K562 (cell line): ENCODE data around the gene AUNIP. TPM values are rescaled to one million over a fixed set of nuclear protein-coding genes. Genes with fewer than 3 reads are reported as not detected.
A peak's percentile ranks its signal among the peaks of the same experiment; 100 is the strongest.

Source experiments
- ATAC-seq: fragments of 200-7000 bp; cut with Tn5 transposase; 3 replicates; pipeline ENCODE4 v1.9.1; 2020; ENCODE audit warnings: moderate library complexity
- BruUV-seq: library from RNA; stranded (reverse); fragments of 400-500 nt; replicated peaks from 2 replicates; lab custom pipeline; 2021; lab: Mats Ljungman, UMichigan
- CTCF ChIA-PET: fragments of 300-600 bp; formaldehyde crosslinking; extraction: SDS; loops from one replicate; lab custom pipeline; 2021; ENCODE audit warnings: low intra/inter-chr PET ratio; lab: Yijun Ruan, JAX
- POLR2A ChIA-PET: fragments of 300-600, 350-650 bp; sonication (Branson Sonifier 250); formaldehyde crosslinking; extraction: SDS; loops from one replicate; lab custom pipeline; 2021; ENCODE audit warnings: antibody characterized with exemption, inconsistent platforms; lab: Yijun Ruan, JAX
- DNase-seq, 4 experiments: peaks; one replicate each; pipeline versions ENCODE4 v3.0.0 to v3.0.0-alpha.2; 2011 to 2018; ENCODE audit warnings: low spot score in 3 of 4, mixed read lengths in 3 of 4; ENCODE audit errors: extremely low read depth in 1 of 4
- FAIRE-seq: peaks from 2 replicates; lab custom pipeline; 2011; peaks lifted over from hg19 to GRCh38; lab: Jason Lieb, UNC
- H2AFZ ChIP-seq: 2 replicates; pipeline ENCODE4 v1.6.0; 2011; ENCODE audit warnings: low read depth, low read length, control low read depth, inconsistent platforms
- H3K27ac ChIP-seq: fragments of 200-600 bp; 3 replicates; pipeline ENCODE4 v1.8.0; 2011; ENCODE audit warnings: low read depth, mild to moderate bottlenecking, control low read depth, inconsistent platforms, low read length, moderate library complexity, mixed read lengths; ENCODE audit errors: extremely low read depth
- H3K27me3 ChIP-seq, 2 experiments: fragments of 300-600 bp in 1 of 2; 2 replicates in 1 of 2; 3 replicates in 1 of 2; pipeline versions ENCODE4 v1.6.0 to v1.8.0; 2011; ENCODE audit warnings: inconsistent platforms in 2 of 2, low read length in 2 of 2, mild to moderate bottlenecking in 1 of 2, mixed read lengths in 1 of 2, moderate library complexity in 1 of 2; ENCODE audit not compliant: control insufficient read depth in 2 of 2, insufficient read depth in 2 of 2
- H3K36me3 ChIP-seq: fragments of 300-600 bp; 3 replicates; pipeline ENCODE4 v1.8.0; 2011; ENCODE audit warnings: mild to moderate bottlenecking, low read length, inconsistent platforms; ENCODE audit not compliant: control insufficient read depth, insufficient read depth
- H3K4me1 ChIP-seq, 2 experiments: fragments of 200-600 bp in 1 of 2; replicated peaks in 1 of 2; 2 replicates in 1 of 2; 3 replicates in 1 of 2; pipeline versions ENCODE4 v1.5.1 to v1.8.0; 2011; ENCODE audit warnings: inconsistent platforms in 2 of 2, low read length in 2 of 2, mild to moderate bottlenecking in 1 of 2, mixed read lengths in 1 of 2, moderate library complexity in 1 of 2; ENCODE audit not compliant: control insufficient read depth in 2 of 2, insufficient read depth in 2 of 2
- H3K4me2 ChIP-seq: 2 replicates; pipeline ENCODE4 v1.6.1; 2011; ENCODE audit warnings: low read length, control low read depth, inconsistent platforms, mixed read lengths; ENCODE audit not compliant: insufficient read depth
- H3K4me3 ChIP-seq: fragments of 200-600 bp; sonication (generic), shearing (Covaris generic); 2 replicates; pipeline ENCODE4 v1.5.1; 2016; ENCODE audit warnings: control low read depth, inconsistent platforms
- H3K79me2 ChIP-seq: fragments of 200-600 bp; 3 replicates; pipeline ENCODE4 v1.8.0; 2011; ENCODE audit warnings: low read length, inconsistent platforms; ENCODE audit not compliant: control insufficient read depth, insufficient read depth
- H3K9ac ChIP-seq, 2 experiments: 2 replicates each; pipeline versions ENCODE4 v1.6.0 to v1.6.1; 2011; ENCODE audit warnings: low read depth in 2 of 2, low read length in 2 of 2, control low read depth in 1 of 2, inconsistent platforms in 1 of 2, mild to moderate bottlenecking in 1 of 2, mixed read lengths in 1 of 2; ENCODE audit not compliant: insufficient read depth in 1 of 2
- H3K9me1 ChIP-seq: one replicate; pipeline ENCODE4 v1.6.0; 2011; ENCODE audit warnings: inconsistent platforms, mild to moderate bottlenecking, low read length, moderate library complexity; ENCODE audit not compliant: control insufficient read depth, insufficient read depth
- H3K9me3 ChIP-seq: replicated peaks from 2 replicates; pipeline ENCODE4 v1.5.1; 2011; ENCODE audit warnings: low read depth, low read length, inconsistent platforms; ENCODE audit not compliant: control insufficient read depth, insufficient read depth
- H4K20me1 ChIP-seq: replicated peaks from 2 replicates; pipeline ENCODE4 v1.6.1; 2011; ENCODE audit warnings: low read length, inconsistent platforms, mixed read lengths; ENCODE audit not compliant: control insufficient read depth, insufficient read depth
- CTBP1 ChIP-seq: fragments of 450-650 bp; IDR thresholded peaks from 2 replicates; pipeline ENCODE4 v1.6.1; 2016; ENCODE audit warnings: borderline replicate concordance
- POU5F1 ChIP-seq: fragments of 150-350 bp; IDR thresholded peaks from 2 replicates; pipeline ENCODE4 v1.6.1; 2014; ENCODE audit warnings: borderline replicate concordance, low read length, low read depth, mild to moderate bottlenecking; ENCODE audit not compliant: partially characterized antibody
- PRDM10 ChIP-seq: fragments of 450-650 bp; IDR thresholded peaks from 2 replicates; pipeline ENCODE4 v1.6.1; 2018; ENCODE audit not compliant: partially characterized antibody
- ZNF561 ChIP-seq: fragments of 450-650 bp; formaldehyde crosslinking; conservative IDR thresholded peaks from 2 replicates; pipeline ENCODE4 v1.4.0; 2020; ENCODE audit warnings: mild to moderate bottlenecking, moderate library complexity
- WGBS: fragments of 100-300 bp; shearing (Covaris generic); methylation state at CpG from one replicate; pipeline ENCODE4 v1.1.6; 2016; ENCODE audit warnings: low coverage, mixed read lengths; ENCODE audit not compliant: insufficient coverage; ENCODE audit errors: missing lambda C conversion rate; 5-methylcytosine and 5-hydroxymethylcytosine counted together
- in situ Hi-C: fragments of 300-500 bp; cut with MboI; formaldehyde crosslinking; loops from 4 replicates; pipeline ENCODE4 v1.15.0; 2018; ENCODE audit warnings: inconsistent platforms, mixed read lengths
- intact Hi-C: fragments of 100-400 bp; cut with micrococcal nuclease; formaldehyde crosslinking; loops from 2 replicates; pipeline ENCODE4 v1.14.2; 2022
- polyA plus RNA-seq, 8 experiments: library from polyadenylated mRNA; depleted of rRNA in 4 of 8; stranded (reverse) in 5 of 8; unstranded in 3 of 8; fragments of >200 nt; fragmentation: Nextera tagmentation in 2 of 8; fragmentation: Illumina TruSeq in 1 of 8; extraction: Ambion mirVana in 2 of 8; extraction: Trizol in 1 of 8; gene quantifications; 2 replicates each; pipeline versions ENCODE4 v1.2.1 to v1.2.3, GENCODE V29; 2011 to 2014; ENCODE audit warnings: inconsistent platforms in 1 of 8, missing spikeins in 1 of 8
- total RNA-seq, 7 experiments: library from RNA; depleted of rRNA in 6 of 7; stranded (reverse); fragments of >200 nt in 6 of 7; fragmentation: Illumina TruSeq in 2 of 7; extraction: Trizol in 2 of 7; gene quantifications; 2 replicates each; pipeline versions ENCODE4 v1.2.1 to v1.2.3, GENCODE V29; 2011 to 2021; ENCODE audit warnings: low replicate concordance in 1 of 7

AUNIP gene
- total and polyA plus RNA-seq, 9 of the 15 experiments (the other 6 are each of a cell fraction or from before 2014, with no cell fraction given): 12.1 to 53.8 (median 47.1) TPM

- DNase-seq (no peak), FAIRE-seq (no peak), ATAC-seq (no peak)
- in situ Hi-C loops (loop anchor here (5.0 kb wide), 1 partner anchor 184 kb away; no protein-coding TSS in a partner anchor), intact Hi-C loops (loop anchor here (1.0 to 10.0 kb wide), 5 partner anchors 35 to 254 kb away; partner anchors contain the start of gene LDLRAP1)
- BruUV-seq: no TSS peak
- no peak overlapping the region for H3K9ac ChIP-seq
- H3K36me3 ChIP-seq: no peaks in the 10 kb centered on the region
- WGBS: 27% methylated on average over 21 of the region's 22 CpGs
- no peaks in the 10 kb centered on the region for H3K9me1 ChIP-seq
- ChIA-PET CTCF (interaction anchor here (0.8 to 3.3 kb wide), 4 partner anchors 38 to 187 kb away, joined by 4 to 15 read pairs (median 8); no protein-coding TSS in a partner anchor), POLR2A (interaction anchor here (0.6 to 0.8 kb wide), 3 partner anchors 9 to 13 kb away, joined by 3 read pairs; no protein-coding TSS in a partner anchor)
- no peaks in the 10 kb centered on the region for H3K79me2 ChIP-seq
- H4K20me1 ChIP-seq: no peaks in the 10 kb centered on the region
- peak overlapping the region; percentile 65; the same call in 1 of the 2 replicates for H2AFZ ChIP-seq
- no peak overlapping the region for H3K4me2 ChIP-seq
- no peak overlapping the region for H3K4me3 ChIP-seq
- TF ChIP-seq POU5F1 (no peak), CTBP1 (peak; percentile 21; the same call in 1 of the 2 replicates), ZNF561 (CRISPR knock-in tag) (no peak), PRDM10 (peak; percentile 71)
- H3K27ac ChIP-seq: no peak overlapping the region
- no peaks in the 10 kb centered on the region for H3K9me3 ChIP-seq
- H3K27me3 ChIP-seq: peaks cover 23 to 47% of the 10 kb centered on the region in 2 experiments
- H3K4me1 ChIP-seq: peaks cover 9 to 20% of the 10 kb centered on the region in 2 experiments; a peak in 3 of 5 replicates
These were observed 63.1 kb downstream of the AUNIP start for GRCh38 chr1:25795946-25796810.
